RWPE1 (cell line): ENCODE data around the gene CALCR.
A peak's percentile ranks its signal among the peaks of the same experiment; 100 is the strongest.

Source experiments
- CTCF ChIA-PET: fragments of 350-600 bp; sonication (Branson Sonifier 250); formaldehyde crosslinking; extraction: SDS; loops from one replicate; lab custom pipeline; 2021; lab: Yijun Ruan, JAX
- POLR2A ChIA-PET: fragments of 400-600 bp; formaldehyde crosslinking; extraction: SDS; loops from one replicate; lab custom pipeline; 2020; ENCODE audit warnings: antibody characterized with exemption; ENCODE audit not compliant: low non-redundant PET; lab: Yijun Ruan, JAX
- DNase-seq: peaks from one replicate; pipeline ENCODE4 v3.0.0; 2012; ENCODE audit warnings: low spot score
- H3K27ac ChIP-seq: fragments of 450-650 bp; 2 replicates; pipeline ENCODE4 v1.5.1; 2017
- TF ChIP-seq, protein P1 (sequence below): fragments of 450-650 bp; conservative IDR thresholded peaks from 2 replicates; pipeline ENCODE4 v1.5.1; 2017; ENCODE audit warnings: low read depth, mild to moderate bottlenecking

CALCR gene

DNA sequence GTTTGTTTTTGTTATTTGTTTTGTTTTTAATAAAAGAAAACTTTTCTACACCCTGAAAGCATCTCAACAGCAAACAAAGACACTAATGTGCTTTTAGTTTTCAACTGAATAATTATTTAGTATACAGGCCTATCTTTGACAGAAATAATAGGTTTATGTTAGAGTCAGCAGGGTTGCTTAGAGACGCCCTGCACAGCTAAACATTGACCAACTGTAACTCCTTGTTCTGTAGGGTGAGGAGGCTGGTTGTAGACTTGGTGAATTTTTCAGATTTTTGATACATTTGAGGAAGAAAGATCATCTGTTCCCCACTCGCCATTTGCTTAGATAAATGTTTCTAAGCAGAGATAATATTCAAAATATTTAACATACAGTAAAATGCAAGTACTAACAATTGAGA lies 103.1 kb downstream of the CALCR start:
- H3K27ac ChIP-seq: no peak overlapping the region
- DNase-seq: no peak
- ChIA-PET POLR2A (no interaction called here), CTCF (no interaction called here)
- TF ChIP-seq, protein P1, sequence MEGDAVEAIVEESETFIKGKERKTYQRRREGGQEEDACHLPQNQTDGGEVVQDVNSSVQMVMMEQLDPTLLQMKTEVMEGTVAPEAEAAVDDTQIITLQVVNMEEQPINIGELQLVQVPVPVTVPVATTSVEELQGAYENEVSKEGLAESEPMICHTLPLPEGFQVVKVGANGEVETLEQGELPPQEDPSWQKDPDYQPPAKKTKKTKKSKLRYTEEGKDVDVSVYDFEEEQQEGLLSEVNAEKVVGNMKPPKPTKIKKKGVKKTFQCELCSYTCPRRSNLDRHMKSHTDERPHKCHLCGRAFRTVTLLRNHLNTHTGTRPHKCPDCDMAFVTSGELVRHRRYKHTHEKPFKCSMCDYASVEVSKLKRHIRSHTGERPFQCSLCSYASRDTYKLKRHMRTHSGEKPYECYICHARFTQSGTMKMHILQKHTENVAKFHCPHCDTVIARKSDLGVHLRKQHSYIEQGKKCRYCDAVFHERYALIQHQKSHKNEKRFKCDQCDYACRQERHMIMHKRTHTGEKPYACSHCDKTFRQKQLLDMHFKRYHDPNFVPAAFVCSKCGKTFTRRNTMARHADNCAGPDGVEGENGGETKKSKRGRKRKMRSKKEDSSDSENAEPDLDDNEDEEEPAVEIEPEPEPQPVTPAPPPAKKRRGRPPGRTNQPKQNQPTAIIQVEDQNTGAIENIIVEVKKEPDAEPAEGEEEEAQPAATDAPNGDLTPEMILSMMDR: no peak

DNA sequence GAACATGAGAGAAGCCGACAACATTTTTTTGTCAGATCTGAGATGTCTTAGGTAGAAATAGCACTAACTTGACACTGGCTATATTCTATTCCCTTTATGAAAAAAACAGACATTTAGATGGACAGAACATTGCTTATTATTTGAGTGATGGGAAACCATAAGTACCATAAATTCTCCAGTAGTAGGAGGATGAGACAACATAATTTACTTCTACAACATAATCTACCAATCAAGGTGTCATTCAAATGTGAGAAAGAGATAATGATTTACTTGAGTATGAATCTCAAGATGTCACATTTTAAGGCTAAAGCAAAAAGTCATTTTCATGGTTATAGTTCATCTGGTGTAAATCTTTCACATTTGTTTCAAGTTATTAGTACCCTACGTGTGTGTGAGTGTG lies 110.8 kb downstream of the CALCR start:
- TF ChIP-seq, protein P1: no peak
- no peak overlapping the region for H3K27ac ChIP-seq
- CTCF ChIA-PET: interaction anchor here (0.6 kb wide), 1 partner anchor 9 kb away, joined by 3 read pairs; no protein-coding TSS in a partner anchor
- no peak for DNase-seq
- POLR2A ChIA-PET: no interaction called here

GRCh38 chr7:93461350-93461749 lies 113.2 kb downstream of the CALCR start:
- POLR2A ChIA-PET: no interaction called here
- no peak overlapping the region for H3K27ac ChIP-seq
- TF ChIP-seq, protein P1: no peak; the same call in 1 of the 2 replicates
- peak; percentile 2 for DNase-seq
- CTCF ChIA-PET: interaction anchor here (0.6 to 1.4 kb wide), 8 partner anchors 19 to 821 kb away, joined by 3 to 6 read pairs (median 4); no protein-coding TSS in a partner anchor

DNA sequence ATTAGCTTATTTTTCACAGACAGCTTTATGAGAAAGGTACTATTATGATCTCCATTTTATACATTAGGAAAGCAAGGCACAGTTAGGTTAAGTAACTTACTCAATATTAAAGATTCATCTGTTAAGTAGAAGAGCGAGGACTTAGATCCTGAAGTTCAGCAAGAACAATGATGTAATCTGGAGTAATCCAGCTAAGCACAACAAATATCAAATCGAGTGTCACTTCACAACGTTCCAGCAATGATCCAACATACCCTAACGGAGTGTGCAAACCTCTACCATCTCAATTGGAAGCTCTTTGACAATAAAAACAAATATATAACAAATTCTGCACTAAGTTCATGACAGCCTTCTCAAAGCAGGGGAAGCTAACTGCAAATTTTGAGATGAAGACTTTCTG lies 121.3 kb downstream of the CALCR start:
- no peak overlapping the region for H3K27ac ChIP-seq
- TF ChIP-seq, protein P1: no peak
- DNase-seq: no peak
- ChIA-PET CTCF (interaction anchor here (1.5 kb wide), 1 partner anchor 10 kb away, joined by 5 read pairs; no protein-coding TSS in a partner anchor), POLR2A (no interaction called here)

GRCh38 chr7:93448176-93448575 lies 126.3 kb downstream of the CALCR start:
- POLR2A ChIA-PET: no interaction called here
- CTCF ChIA-PET: interaction anchor here (0.6 to 0.8 kb wide), 2 partner anchors 103 to 1153 kb away, joined by 5 to 6 read pairs; no protein-coding TSS in a partner anchor
- no peak overlapping the region for H3K27ac ChIP-seq
- TF ChIP-seq, protein P1: no peak
- DNase-seq: no peak

- POLR2A ChIA-PET: no interaction called here
- H3K27ac ChIP-seq: no peak overlapping the region
- TF ChIP-seq, protein P1: no peak
- no peak for DNase-seq
- CTCF ChIA-PET: interaction anchor here (0.6 to 0.8 kb wide), 2 partner anchors 104 to 1154 kb away, joined by 5 to 6 read pairs; no protein-coding TSS in a partner anchor
Measured at GRCh38 chr7:93447509-93447908, 127.0 kb downstream of the CALCR start.
